ENCODE measurements around the gene TRPM2. TPM values are rescaled to one million over a fixed set of nuclear protein-coding genes. Genes with fewer than 3 reads are reported as not detected.

TRPM2 gene
- total and polyA plus RNA-seq, 2 of the 8 experiments (the other 6 are each of a cell fraction or from before 2014, with no cell fraction given), result 0.27 to 0.28 TPM

GRCh38 chr21:44441581-44442265 is 88.3 kb downstream of the TRPM2 start:
- no peaks in the 10 kb centered on the region for H4K20me1 ChIP-seq (replicated peaks in 1 of 2; ENCODE audit: control insufficient read depth in 1 of 2, insufficient read depth in 2 of 2, low read length in 2 of 2)
- no peak overlapping the region for H3K23ac ChIP-seq (ENCODE audit: insufficient read length)
- H3K4ac ChIP-seq (replicated peaks; ENCODE audit: insufficient read length, low read depth, low read length), result no peak overlapping the region
- no peak overlapping the region for H3K14ac ChIP-seq (ENCODE audit: insufficient read length)
- H3K23me2 ChIP-seq (ENCODE audit: low read depth, low read length), result no peaks in the 10 kb centered on the region
- no peaks in the 10 kb centered on the region for H3K36me3 ChIP-seq (ENCODE audit: control insufficient read depth in 2 of 4, insufficient read depth in 4 of 4, low read length in 3 of 4)
- H3K9me3 ChIP-seq (ENCODE audit: insufficient read depth in 2 of 2, low read depth in 1 of 2, low read length in 1 of 2), result no peaks in the 10 kb centered on the region
- no peak overlapping the region for H3K27ac ChIP-seq (ENCODE audit: low read depth, low read length)
- no peaks in the 10 kb centered on the region for H3K27me3 ChIP-seq (replicated peaks in 1 of 4; ENCODE audit: control insufficient read depth in 3 of 4, extremely low read depth in 1 of 4, insufficient read depth in 3 of 4, low read length in 3 of 4)
- no peak overlapping the region for H3K4me2 ChIP-seq (ENCODE audit: insufficient read depth in 1 of 2, low read depth in 2 of 2, low read length in 2 of 2)
- ChIA-PET POLR2A (ENCODE audit: partially characterized antibody) (interaction anchor here (1.0 to 1.7 kb wide), 2 partner anchors 43 to 100 kb away, joined by 3 to 6 read pairs; no protein-coding TSS in a partner anchor), CTCF (ENCODE audit: partially characterized antibody) (interaction anchor here (1.1 to 4.7 kb wide), 6 partner anchors 10 to 104 kb away, joined by 3 to 20 read pairs (median 4); no protein-coding TSS in a partner anchor)
- H3K56ac ChIP-seq (replicated peaks; ENCODE audit: insufficient read length, low read depth, low read length), result no peak overlapping the region
- H3K79me2 ChIP-seq (ENCODE audit: control insufficient read depth in 1 of 2, insufficient read depth in 2 of 2, low read length in 2 of 2), result no peaks in the 10 kb centered on the region
- no peak overlapping the region for H2BK120ac ChIP-seq (replicated peaks; ENCODE audit: low read depth, low read length)
- H3K4me1 ChIP-seq (replicated peaks in 1 of 4; ENCODE audit: control insufficient read depth in 3 of 4, insufficient read depth in 4 of 4, low read length in 3 of 4), result no peaks in the 10 kb centered on the region; a peak in 1 of 7 replicates
- no peak overlapping the region for H3K18ac ChIP-seq (ENCODE audit: extremely low read depth, low read length)
- no peak overlapping the region for H3K4me3 ChIP-seq (ENCODE audit: extremely low read depth in 1 of 4, insufficient read depth in 2 of 4, low read depth in 3 of 4, low read length in 4 of 4)
- H3K9ac ChIP-seq (replicated peaks in 1 of 4; ENCODE audit: extremely low read depth in 1 of 4, low read depth in 3 of 4, low read length in 3 of 4), result no peak overlapping the region
- H2BK15ac ChIP-seq (ENCODE audit: low read length), result no peak overlapping the region
- no peak overlapping the region for H4K8ac ChIP-seq (ENCODE audit: extremely low read depth, insufficient read depth, low read length)
- no peaks in the 10 kb centered on the region for H3K79me1 ChIP-seq (ENCODE audit: low read depth, low read length)
- no peak overlapping the region for H4K5ac ChIP-seq (ENCODE audit: insufficient read length, low read depth, low read length)
- TF ChIP-seq POLR2A (IDR thresholded peaks at IDR 0.05; ENCODE audit: control extremely low read depth in 1 of 2, low read depth in 2 of 2, low read length in 2 of 2) (no peak), EGR1 (IDR thresholded peaks at IDR 0.05; ENCODE audit: borderline replicate concordance, low read depth, low read length) (no peak), POU5F1 (IDR thresholded peaks at IDR 0.05; ENCODE audit: low read depth, low read length) (no peak), SIN3A (conservative IDR thresholded peaks at IDR 0.05 in 1 of 2, IDR thresholded peaks at IDR 0.05 in 1 of 2; ENCODE audit: low read depth in 1 of 2, low read length in 2 of 2) (no peak)
- H2AK5ac ChIP-seq (ENCODE audit: low read depth, low read length), result no peak overlapping the region
- no peak overlapping the region for H2BK20ac ChIP-seq (ENCODE audit: low read length)
- no peak for FAIRE-seq
- no peak overlapping the region for H2AFZ ChIP-seq (ENCODE audit: low read length)
- H4K91ac ChIP-seq (replicated peaks; ENCODE audit: insufficient read length, low read length), result no peak overlapping the region
- DNase-seq (ENCODE audit: low read depth in 1 of 2, low spot score in 2 of 2), result no peak
- no peak overlapping the region for H2BK12ac ChIP-seq (ENCODE audit: low read depth, low read length)
- H2BK5ac ChIP-seq (ENCODE audit: low read depth, low read length), result no peak overlapping the region
- 91% methylated on average over 20 of the region's 20 CpGs; no CpG with 5 or more reads in 1 of the 2 experiments for WGBS, 2 experiments (ENCODE audit: extremely low coverage in 1 of 2, insufficient coverage in 1 of 2, insufficient read length in 1 of 2, insufficient replicate concordance in 2 of 2, low coverage in 1 of 2, low lambda C conversion rate in 2 of 2, missing lambda C conversion rate in 1 of 2)

All from H1 (cell line).